Measurements from ENCODE around the gene CYSTM1. TPM values are rescaled to one million over a fixed set of nuclear protein-coding genes. Genes with fewer than 3 reads are reported as not detected.
A peak's percentile ranks its signal among the peaks of the same experiment; 100 is the strongest.

CYSTM1 gene
- total and polyA plus RNA-seq, 4 donors = 8.1 to 45.7 (median 23.4) TPM

DNA sequence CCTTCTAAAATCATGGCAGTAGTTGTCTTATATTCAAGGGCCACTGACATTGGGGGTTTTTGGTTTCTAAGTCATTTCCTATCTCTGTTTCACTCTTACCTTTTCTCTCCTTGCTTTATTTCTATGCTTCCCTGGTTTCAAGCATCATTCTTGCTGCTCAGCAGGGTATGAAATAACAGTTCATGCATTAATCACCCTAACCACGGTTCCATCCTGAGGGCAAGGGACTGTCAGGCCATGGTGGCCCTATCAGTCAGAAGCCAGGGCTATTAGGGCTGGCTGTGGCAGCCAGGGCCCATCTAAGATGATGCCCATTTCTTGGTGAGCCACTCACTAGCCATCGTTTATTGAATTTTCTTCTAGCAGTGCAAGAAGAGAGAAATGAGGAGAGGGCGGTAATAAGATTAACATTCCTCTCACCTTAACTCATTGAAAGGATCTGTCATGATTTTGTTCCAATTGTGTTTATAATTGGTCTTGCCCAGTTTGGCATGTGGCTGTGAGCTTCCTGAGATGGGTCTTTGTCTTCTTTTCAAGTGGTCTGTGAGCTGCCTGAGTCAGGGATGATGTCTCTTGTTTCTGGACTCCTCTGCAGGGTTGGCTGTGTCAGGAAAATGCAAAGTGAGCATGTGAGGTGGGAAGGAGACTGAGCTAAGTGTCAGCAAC lies 45.2 kb downstream of the CYSTM1 start:
- WGBS = 89% methylated on average over 3 of the region's 3 CpGs
- Histone ChIP-seq H3K4me3 (ENCODE audit: low read depth in 1 of 3, low read length in 3 of 3) (no peak overlapping the region), H3K27ac (ENCODE audit: low read depth in 1 of 2, low read length in 2 of 2) (peak overlapping the region; percentile 69 to 73), H3K27me3 (ENCODE audit: control insufficient read depth in 4 of 4, insufficient read depth in 4 of 4, low read length in 3 of 4) (no peaks in the 10 kb centered on the region), H3K4me1 (ENCODE audit: control insufficient read depth in 4 of 4, insufficient read depth in 4 of 4, low read length in 3 of 4) (peaks cover 11 to 49% (median 33%) of the 10 kb centered on the region in 4 donors), H3K36me3 (ENCODE audit: control insufficient read depth in 4 of 4, insufficient read depth in 3 of 4, low read depth in 1 of 4, low read length in 3 of 4) (no peaks in the 10 kb centered on the region), H3K9me3 (ENCODE audit: control insufficient read depth in 4 of 4, low read length in 3 of 4) (no peaks in the 10 kb centered on the region), H3K9ac (ENCODE audit: low read depth in 1 of 2, low read length in 2 of 2) (no peak overlapping the region)
- TF ChIP-seq TAF1 (conservative IDR thresholded peaks at IDR 0.05) (no peak), HNF4A (conservative IDR thresholded peaks at IDR 0.05) (no peak), ATF3 (IDR thresholded peaks at IDR 0.05) (no peak), REST (IDR thresholded peaks at IDR 0.05) (no peak), RXRA (IDR thresholded peaks at IDR 0.05) (no peak), SP1 (IDR thresholded peaks at IDR 0.05) (no peak), JUND (IDR thresholded peaks at IDR 0.05) (no peak), HNF4G (IDR thresholded peaks at IDR 0.05) (no peak), YY1 (IDR thresholded peaks at IDR 0.05) (no peak), FOXA1 (IDR thresholded peaks at IDR 0.05) (no peak), GABPA (IDR thresholded peaks at IDR 0.05 in 1 of 2, conservative IDR thresholded peaks at IDR 0.05 in 1 of 2) (no peak), NR2F2 (IDR thresholded peaks at IDR 0.05) (no peak), RAD21 (IDR thresholded peaks at IDR 0.05) (no peak), FOXA2 (IDR thresholded peaks at IDR 0.05) (no peak)
- TF ChIP-seq, protein P1, sequence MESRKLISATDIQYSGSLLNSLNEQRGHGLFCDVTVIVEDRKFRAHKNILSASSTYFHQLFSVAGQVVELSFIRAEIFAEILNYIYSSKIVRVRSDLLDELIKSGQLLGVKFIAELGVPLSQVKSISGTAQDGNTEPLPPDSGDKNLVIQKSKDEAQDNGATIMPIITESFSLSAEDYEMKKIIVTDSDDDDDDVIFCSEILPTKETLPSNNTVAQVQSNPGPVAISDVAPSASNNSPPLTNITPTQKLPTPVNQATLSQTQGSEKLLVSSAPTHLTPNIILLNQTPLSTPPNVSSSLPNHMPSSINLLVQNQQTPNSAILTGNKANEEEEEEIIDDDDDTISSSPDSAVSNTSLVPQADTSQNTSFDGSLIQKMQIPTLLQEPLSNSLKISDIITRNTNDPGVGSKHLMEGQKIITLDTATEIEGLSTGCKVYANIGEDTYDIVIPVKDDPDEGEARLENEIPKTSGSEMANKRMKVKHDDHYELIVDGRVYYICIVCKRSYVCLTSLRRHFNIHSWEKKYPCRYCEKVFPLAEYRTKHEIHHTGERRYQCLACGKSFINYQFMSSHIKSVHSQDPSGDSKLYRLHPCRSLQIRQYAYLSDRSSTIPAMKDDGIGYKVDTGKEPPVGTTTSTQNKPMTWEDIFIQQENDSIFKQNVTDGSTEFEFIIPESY (IDR thresholded peaks at IDR 0.05) = no peak
- TF ChIP-seq, protein P2, sequence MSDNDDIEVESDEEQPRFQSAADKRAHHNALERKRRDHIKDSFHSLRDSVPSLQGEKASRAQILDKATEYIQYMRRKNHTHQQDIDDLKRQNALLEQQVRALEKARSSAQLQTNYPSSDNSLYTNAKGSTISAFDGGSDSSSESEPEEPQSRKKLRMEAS (IDR thresholded peaks at IDR 0.05) = no peak
- TF ChIP-seq, protein P3, sequence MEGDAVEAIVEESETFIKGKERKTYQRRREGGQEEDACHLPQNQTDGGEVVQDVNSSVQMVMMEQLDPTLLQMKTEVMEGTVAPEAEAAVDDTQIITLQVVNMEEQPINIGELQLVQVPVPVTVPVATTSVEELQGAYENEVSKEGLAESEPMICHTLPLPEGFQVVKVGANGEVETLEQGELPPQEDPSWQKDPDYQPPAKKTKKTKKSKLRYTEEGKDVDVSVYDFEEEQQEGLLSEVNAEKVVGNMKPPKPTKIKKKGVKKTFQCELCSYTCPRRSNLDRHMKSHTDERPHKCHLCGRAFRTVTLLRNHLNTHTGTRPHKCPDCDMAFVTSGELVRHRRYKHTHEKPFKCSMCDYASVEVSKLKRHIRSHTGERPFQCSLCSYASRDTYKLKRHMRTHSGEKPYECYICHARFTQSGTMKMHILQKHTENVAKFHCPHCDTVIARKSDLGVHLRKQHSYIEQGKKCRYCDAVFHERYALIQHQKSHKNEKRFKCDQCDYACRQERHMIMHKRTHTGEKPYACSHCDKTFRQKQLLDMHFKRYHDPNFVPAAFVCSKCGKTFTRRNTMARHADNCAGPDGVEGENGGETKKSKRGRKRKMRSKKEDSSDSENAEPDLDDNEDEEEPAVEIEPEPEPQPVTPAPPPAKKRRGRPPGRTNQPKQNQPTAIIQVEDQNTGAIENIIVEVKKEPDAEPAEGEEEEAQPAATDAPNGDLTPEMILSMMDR (IDR thresholded peaks at IDR 0.05; ENCODE audit: low read depth, low read length, missing input control) = no peak
- no peak for DNase-seq (ENCODE audit: low spot score)
